ENCODE measurements around the gene CHST12. TPM values are rescaled to one million over a fixed set of nuclear protein-coding genes. Genes with fewer than 3 reads are reported as not detected.

CHST12 gene
- polyA plus RNA-seq, 2 of the 4 experiments (the other 2 are of a cell fraction), result 5.6 to 12.0 TPM

DNA sequence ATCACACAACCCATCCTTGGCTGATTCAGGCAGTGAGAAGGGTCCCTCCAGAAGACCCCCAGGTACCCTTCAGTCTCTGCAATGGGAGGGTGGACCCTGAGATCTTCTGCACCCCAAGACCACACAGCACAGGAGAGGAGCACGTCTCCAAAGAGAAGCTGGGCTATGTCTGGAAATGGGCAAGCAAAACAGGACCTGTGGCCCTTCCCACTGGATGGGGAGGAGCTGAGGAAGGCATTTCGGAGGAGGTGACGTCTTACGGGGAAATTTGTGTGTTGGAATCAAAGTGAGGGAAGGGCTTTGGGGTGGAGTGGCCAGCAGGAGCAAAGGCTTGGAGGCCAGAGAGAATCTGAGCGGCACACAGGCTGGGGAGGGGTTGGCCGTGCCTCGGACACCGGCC is 56.3 kb downstream of the CHST12 start:
- ATAC-seq (peak; percentile 46 to 63; a peak in 4 of 6 replicates), DNase-seq (ENCODE audit: low read depth in 1 of 2, low spot score in 1 of 2) (no peak), FAIRE-seq (no peak)
- no peaks in the 10 kb centered on the region for H3K9me3 ChIP-seq
- CTCF ChIA-PET, result interaction anchor here (14.3 to 14.8 kb wide), 2 partner anchors 5 kb away, joined by 275 read pairs; no protein-coding TSS in a partner anchor
- POLR2A ChIA-PET, result interaction anchor here (0.7 kb wide), 1 partner anchor 218 kb away, joined by 3 read pairs; no protein-coding TSS in a partner anchor
- no peaks in the 10 kb centered on the region for H3K4me1 ChIP-seq
- no peak for TF ChIP-seq BHLHE40 (IDR thresholded peaks at IDR 0.05; ENCODE audit: low read depth, low read length)
- no peak for TF ChIP-seq RCOR1 (IDR thresholded peaks at IDR 0.05; ENCODE audit: low read depth, low read length)
- TF ChIP-seq FOSL2 (IDR thresholded peaks at IDR 0.05), result no peak
- TF ChIP-seq FOSL2 (CRISPR knock-in tag; IDR thresholded peaks at IDR 0.05), result no peak
- TF ChIP-seq TP53 (CRISPR knock-in tag; IDR thresholded peaks at IDR 0.05), result no peak
- TF ChIP-seq, protein P1, sequence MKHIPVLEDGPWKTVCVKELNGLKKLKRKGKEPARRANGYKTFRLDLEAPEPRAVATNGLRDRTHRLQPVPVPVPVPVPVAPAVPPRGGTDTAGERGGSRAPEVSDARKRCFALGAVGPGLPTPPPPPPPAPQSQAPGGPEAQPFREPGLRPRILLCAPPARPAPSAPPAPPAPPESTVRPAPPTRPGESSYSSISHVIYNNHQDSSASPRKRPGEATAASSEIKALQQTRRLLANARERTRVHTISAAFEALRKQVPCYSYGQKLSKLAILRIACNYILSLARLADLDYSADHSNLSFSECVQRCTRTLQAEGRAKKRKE (CRISPR knock-in tag; IDR thresholded peaks at IDR 0.05; ENCODE audit: low read depth), result no peak
- TF ChIP-seq, protein P2, sequence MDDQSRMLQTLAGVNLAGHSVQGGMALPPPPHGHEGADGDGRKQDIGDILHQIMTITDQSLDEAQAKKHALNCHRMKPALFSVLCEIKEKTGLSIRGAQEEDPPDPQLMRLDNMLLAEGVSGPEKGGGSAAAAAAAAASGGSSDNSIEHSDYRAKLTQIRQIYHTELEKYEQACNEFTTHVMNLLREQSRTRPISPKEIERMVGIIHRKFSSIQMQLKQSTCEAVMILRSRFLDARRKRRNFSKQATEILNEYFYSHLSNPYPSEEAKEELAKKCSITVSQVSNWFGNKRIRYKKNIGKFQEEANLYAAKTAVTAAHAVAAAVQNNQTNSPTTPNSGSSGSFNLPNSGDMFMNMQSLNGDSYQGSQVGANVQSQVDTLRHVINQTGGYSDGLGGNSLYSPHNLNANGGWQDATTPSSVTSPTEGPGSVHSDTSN (IDR thresholded peaks at IDR 0.05), result no peak
- TF ChIP-seq ESRRA (IDR thresholded peaks at IDR 0.05; ENCODE audit: borderline replicate concordance, low read length), result no peak
- WGBS (ENCODE audit: missing lambda C conversion rate), result 75% methylated on average over 8 of the region's 8 CpGs
- H3K4me3 ChIP-seq, result no peak overlapping the region
- no peak overlapping the region for H3K27ac ChIP-seq
- no peak overlapping the region for H3K4me2 ChIP-seq

DNA sequence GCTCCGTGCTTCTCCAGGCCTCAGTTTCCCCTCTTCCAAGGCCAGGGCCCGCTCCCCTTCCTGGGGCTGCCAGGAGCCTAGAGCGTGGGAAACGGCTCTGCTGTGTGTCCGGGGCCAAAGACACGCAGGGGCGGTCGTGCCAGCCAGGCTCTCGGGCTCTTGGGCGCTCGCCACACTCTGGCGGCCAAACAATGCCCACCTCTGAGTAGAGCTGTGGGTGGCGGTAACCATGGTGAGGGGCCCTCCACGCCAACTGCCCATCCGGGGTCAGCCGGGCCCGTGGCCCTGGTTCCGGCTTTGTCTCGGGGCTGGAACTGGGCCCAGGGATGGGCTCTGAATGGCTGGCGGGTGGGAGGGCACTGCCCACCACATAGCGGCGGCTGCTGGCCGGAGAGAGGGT is 56.8 kb downstream of the CHST12 start:
- Histone ChIP-seq H3K9me3 (no peaks in the 10 kb centered on the region), H3K4me1 (no peaks in the 10 kb centered on the region), H3K4me3 (no peak overlapping the region), H3K4me2 (no peak overlapping the region), H3K27ac (no peak overlapping the region)
- WGBS (ENCODE audit: missing lambda C conversion rate), result 86% methylated on average over 18 of the region's 23 CpGs
- POLR2A ChIA-PET, result no interaction called here
- no peak for TF ChIP-seq KDM5A (IDR thresholded peaks at IDR 0.05)
- no peak for TF ChIP-seq CBX8 (IDR thresholded peaks at IDR 0.05)
- no peak for TF ChIP-seq SMC3 (IDR thresholded peaks at IDR 0.05)
- TF ChIP-seq MAZ (IDR thresholded peaks at IDR 0.05; ENCODE audit: borderline replicate concordance, low read depth, low read length), result no peak
- no peak for TF ChIP-seq TP53 (CRISPR knock-in tag; IDR thresholded peaks at IDR 0.05)
- no peak for TF ChIP-seq CHD4 (IDR thresholded peaks at IDR 0.05; ENCODE audit: borderline replicate concordance)
- TF ChIP-seq TFCP2L1 (CRISPR knock-in tag; IDR thresholded peaks at IDR 0.05), result no peak
- TF ChIP-seq HOXA7 (CRISPR knock-in tag; IDR thresholded peaks at IDR 0.05), result no peak
- no peak for TF ChIP-seq NR3C1 (IDR thresholded peaks at IDR 0.05)
- TF ChIP-seq, protein P3, sequence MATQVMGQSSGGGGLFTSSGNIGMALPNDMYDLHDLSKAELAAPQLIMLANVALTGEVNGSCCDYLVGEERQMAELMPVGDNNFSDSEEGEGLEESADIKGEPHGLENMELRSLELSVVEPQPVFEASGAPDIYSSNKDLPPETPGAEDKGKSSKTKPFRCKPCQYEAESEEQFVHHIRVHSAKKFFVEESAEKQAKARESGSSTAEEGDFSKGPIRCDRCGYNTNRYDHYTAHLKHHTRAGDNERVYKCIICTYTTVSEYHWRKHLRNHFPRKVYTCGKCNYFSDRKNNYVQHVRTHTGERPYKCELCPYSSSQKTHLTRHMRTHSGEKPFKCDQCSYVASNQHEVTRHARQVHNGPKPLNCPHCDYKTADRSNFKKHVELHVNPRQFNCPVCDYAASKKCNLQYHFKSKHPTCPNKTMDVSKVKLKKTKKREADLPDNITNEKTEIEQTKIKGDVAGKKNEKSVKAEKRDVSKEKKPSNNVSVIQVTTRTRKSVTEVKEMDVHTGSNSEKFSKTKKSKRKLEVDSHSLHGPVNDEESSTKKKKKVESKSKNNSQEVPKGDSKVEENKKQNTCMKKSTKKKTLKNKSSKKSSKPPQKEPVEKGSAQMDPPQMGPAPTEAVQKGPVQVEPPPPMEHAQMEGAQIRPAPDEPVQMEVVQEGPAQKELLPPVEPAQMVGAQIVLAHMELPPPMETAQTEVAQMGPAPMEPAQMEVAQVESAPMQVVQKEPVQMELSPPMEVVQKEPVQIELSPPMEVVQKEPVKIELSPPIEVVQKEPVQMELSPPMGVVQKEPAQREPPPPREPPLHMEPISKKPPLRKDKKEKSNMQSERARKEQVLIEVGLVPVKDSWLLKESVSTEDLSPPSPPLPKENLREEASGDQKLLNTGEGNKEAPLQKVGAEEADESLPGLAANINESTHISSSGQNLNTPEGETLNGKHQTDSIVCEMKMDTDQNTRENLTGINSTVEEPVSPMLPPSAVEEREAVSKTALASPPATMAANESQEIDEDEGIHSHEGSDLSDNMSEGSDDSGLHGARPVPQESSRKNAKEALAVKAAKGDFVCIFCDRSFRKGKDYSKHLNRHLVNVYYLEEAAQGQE (IDR thresholded peaks at IDR 0.05), result no peak
- no peak for TF ChIP-seq ZC3H11A (IDR thresholded peaks at IDR 0.05)
- no peak for TF ChIP-seq RFX5 (IDR thresholded peaks at IDR 0.05)
- TF ChIP-seq FOXS1 (CRISPR knock-in tag; IDR thresholded peaks at IDR 0.05), result no peak
- TF ChIP-seq ESRRA (IDR thresholded peaks at IDR 0.05; ENCODE audit: borderline replicate concordance, low read length), result no peak
- TF ChIP-seq, protein P4, sequence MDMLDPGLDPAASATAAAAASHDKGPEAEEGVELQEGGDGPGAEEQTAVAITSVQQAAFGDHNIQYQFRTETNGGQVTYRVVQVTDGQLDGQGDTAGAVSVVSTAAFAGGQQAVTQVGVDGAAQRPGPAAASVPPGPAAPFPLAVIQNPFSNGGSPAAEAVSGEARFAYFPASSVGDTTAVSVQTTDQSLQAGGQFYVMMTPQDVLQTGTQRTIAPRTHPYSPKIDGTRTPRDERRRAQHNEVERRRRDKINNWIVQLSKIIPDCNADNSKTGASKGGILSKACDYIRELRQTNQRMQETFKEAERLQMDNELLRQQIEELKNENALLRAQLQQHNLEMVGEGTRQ (IDR thresholded peaks at IDR 0.05), result no peak
- TF ChIP-seq JUNB (IDR thresholded peaks at IDR 0.05), result no peak
- no peak for TF ChIP-seq MYC (IDR thresholded peaks at IDR 0.05; ENCODE audit: borderline replicate concordance, low read length)
- TF ChIP-seq BHLHE40 (IDR thresholded peaks at IDR 0.05; ENCODE audit: low read depth, low read length), result no peak
- TF ChIP-seq, protein P5, sequence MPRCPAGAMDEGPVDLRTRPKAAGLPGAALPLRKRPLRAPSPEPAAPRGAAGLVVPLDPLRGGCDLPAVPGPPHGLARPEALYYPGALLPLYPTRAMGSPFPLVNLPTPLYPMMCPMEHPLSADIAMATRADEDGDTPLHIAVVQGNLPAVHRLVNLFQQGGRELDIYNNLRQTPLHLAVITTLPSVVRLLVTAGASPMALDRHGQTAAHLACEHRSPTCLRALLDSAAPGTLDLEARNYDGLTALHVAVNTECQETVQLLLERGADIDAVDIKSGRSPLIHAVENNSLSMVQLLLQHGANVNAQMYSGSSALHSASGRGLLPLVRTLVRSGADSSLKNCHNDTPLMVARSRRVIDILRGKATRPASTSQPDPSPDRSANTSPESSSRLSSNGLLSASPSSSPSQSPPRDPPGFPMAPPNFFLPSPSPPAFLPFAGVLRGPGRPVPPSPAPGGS (IDR thresholded peaks at IDR 0.05), result no peak
- no peak for TF ChIP-seq FOSL2 (IDR thresholded peaks at IDR 0.05)
- no peak for TF ChIP-seq FOSL2 (CRISPR knock-in tag; IDR thresholded peaks at IDR 0.05)
- no peak for ATAC-seq
- FAIRE-seq, result no peak
- CTCF ChIA-PET, result interaction anchor here (0.6 to 14.8 kb wide), 3 partner anchors 4 to 383 kb away, joined by 3 to 275 read pairs (median 275); no protein-coding TSS in a partner anchor
- DNase-seq (ENCODE audit: low read depth in 1 of 2, low spot score in 1 of 2), result no peak

Measured in A549 (cell line).